HG03280 (cell line): Measurements from ENCODE around the gene SOX2.

ENCODE experiments used
- ATAC-seq: cut with Tn5 transposase; IDR thresholded peaks from one replicate; pipeline ENCODE4 v1.9.1; 2021; ENCODE audit warnings: mild to moderate bottlenecking, moderate library complexity; ENCODE audit not compliant: unreplicated experiment

The SOX2 gene

GRCh38 chr3:181704421-181705085, 7.2 kb upstream of the SOX2 start:
- ATAC-seq, result no peak

- ATAC-seq, result no peak
Observed at GRCh38 chr3:181705086-181705480, 6.6 kb upstream of the SOX2 start.

- no peak for ATAC-seq
Observed at GRCh38 chr3:181707980-181708379, 3.7 kb upstream of the SOX2 start.

DNA sequence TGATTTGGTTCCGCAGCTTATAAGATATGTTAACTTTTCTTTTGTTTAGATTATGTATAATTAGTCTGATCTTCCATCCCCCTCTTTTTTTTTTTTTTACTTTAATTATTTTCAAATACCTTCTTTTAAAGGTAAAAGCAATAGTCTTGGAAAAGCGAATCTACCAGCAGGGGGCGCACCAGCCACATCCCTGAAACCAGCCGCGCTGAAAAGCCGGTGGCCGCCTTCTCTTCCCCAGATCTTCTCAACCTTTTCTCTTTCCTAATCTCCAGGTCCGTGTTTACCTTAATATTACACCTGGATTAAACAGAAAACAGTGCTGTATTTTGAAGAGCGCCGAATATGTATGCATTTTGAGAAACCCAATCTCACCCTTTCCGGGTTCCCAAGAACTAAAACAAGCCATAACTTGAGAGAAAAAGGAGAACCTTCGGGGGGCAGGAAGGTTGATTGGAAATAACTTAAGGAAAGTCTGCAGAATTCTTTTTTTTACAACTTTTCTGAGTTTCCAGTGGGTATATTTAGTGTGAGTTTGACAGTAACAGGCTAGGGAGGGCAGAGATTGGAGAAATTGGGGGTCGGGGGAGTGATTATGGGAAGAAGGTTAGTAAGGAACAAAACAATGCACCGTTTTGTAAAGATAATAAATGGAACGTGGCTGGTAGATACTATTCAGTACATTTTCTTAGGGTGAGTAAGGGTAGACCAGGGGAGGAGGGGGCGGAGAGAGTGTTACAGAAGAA, 2.0 kb upstream of the SOX2 start:
- ATAC-seq, result peak; percentile 52

GRCh38 chr3:181710345-181711291, 1.1 kb upstream of the SOX2 start:
- no peak for ATAC-seq

- ATAC-seq, result no peak
Observed at GRCh38 chr3:181712226-181712552, 464 bp downstream of the SOX2 start.

DNA sequence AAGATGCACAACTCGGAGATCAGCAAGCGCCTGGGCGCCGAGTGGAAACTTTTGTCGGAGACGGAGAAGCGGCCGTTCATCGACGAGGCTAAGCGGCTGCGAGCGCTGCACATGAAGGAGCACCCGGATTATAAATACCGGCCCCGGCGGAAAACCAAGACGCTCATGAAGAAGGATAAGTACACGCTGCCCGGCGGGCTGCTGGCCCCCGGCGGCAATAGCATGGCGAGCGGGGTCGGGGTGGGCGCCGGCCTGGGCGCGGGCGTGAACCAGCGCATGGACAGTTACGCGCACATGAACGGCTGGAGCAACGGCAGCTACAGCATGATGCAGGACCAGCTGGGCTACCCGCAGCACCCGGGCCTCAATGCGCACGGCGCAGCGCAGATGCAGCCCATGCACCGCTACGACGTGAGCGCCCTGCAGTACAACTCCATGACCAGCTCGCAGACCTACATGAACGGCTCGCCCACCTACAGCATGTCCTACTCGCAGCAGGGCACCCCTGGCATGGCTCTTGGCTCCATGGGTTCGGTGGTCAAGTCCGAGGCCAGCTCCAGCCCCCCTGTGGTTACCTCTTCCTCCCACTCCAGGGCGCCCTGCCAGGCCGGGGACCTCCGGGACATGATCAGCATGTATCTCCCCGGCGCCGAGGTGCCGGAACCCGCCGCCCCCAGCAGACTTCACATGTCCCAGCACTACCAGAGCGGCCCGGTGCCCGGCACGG, 991 bp downstream of the SOX2 start:
- ATAC-seq, result no peak

DNA sequence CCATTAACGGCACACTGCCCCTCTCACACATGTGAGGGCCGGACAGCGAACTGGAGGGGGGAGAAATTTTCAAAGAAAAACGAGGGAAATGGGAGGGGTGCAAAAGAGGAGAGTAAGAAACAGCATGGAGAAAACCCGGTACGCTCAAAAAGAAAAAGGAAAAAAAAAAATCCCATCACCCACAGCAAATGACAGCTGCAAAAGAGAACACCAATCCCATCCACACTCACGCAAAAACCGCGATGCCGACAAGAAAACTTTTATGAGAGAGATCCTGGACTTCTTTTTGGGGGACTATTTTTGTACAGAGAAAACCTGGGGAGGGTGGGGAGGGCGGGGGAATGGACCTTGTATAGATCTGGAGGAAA, 1.5 kb downstream of the SOX2 start:
- ATAC-seq, result no peak

GRCh38 chr3:181713676-181714612, 2.2 kb downstream of the SOX2 start:
- no peak for ATAC-seq

- ATAC-seq, result no peak
Observed at GRCh38 chr3:181715571-181716340, 4.0 kb downstream of the SOX2 start.

DNA sequence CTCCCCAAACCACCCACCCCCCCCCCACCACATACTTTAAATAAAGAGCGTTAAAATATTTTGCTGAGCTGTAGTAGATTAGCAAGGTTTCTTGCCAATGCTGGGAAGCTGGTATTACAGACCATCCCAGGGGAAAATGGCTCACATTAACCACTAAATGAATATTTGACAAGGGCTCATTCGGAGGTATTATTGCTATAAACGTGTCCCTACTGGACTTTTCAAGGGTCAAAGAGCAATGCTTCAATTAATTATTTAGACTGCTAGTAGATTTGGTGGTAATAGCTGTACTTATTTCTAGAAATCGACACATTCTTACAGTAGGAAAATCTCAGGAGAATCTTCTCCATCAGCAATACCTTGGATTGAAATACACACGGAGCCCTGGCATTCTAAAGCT, 5.2 kb downstream of the SOX2 start:
- ATAC-seq, result no peak

GRCh38 chr3:181717549-181718171, 5.9 kb downstream of the SOX2 start:
- no peak for ATAC-seq

GRCh38 chr3:181718369-181718768, 6.6 kb downstream of the SOX2 start:
- no peak for ATAC-seq

- ATAC-seq, result no peak
Observed at GRCh38 chr3:181718987-181719911, 7.5 kb downstream of the SOX2 start.

- ATAC-seq, result no peak
Observed at GRCh38 chr3:181719991-181720680, 8.4 kb downstream of the SOX2 start.

DNA sequence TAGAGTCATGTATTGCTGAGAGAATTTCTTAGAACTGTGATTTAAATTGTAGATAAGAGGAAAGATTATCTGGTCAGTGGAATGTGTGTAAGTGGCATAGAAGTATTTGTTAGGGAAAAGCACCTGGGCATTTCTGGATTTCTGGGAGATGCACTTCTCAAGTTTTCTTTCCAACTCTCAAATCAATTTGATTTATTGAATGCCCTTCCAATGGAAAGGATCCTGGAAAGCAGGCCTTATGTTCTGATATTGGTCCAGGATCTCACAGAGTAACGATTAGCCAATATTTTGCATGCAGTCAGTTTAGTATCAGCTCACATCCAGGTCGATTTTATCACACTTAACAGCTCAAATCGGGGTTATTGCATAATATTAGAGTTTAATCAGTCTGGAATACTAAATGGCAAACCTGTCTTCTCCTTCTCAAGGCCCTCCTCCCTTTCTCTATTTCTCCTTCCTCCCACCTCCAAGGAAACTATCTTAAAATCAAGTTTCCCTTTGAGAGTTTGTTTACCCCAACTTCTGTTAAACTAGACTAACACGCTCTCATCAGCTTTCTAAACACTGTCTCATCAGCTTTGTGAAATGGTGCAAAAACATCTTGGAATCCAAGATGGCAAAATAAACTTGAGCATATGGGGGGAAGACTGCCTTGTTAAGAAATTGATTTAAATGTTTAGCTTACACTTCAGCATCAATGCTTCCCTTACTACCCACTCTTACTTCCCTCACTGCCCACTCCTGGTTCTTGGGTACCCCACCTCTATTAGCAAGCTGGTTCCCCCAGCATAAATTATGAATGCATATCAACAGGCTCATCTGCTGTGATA, 9.5 kb downstream of the SOX2 start:
- no peak for ATAC-seq
